ENCODE results near the gene UGT3A2.

UGT3A2 gene

GRCh38 chr5:36006163-36006562 is 60.5 kb downstream of the UGT3A2 start:
- H3K4me1 ChIP-seq (ENCODE audit: insufficient read depth, low read length), result no peaks in the 10 kb centered on the region

GRCh38 chr5:36001032-36001431 is 65.7 kb downstream of the UGT3A2 start:
- WGBS, result 95% methylated on average over 2 of the region's 3 CpGs
- no peaks in the 10 kb centered on the region for H3K27me3 ChIP-seq (ENCODE audit: insufficient read depth, low read length)

More at GRCh38 chr5:36006163-36006562, 60.5 kb downstream of the UGT3A2 start:
- Histone ChIP-seq H3K27me3 (ENCODE audit: insufficient read depth, low read length) (no peaks in the 10 kb centered on the region), H3K36me3 (ENCODE audit: insufficient read depth, low read length) (no peaks in the 10 kb centered on the region), H3K9ac (ENCODE audit: low read depth, low read length) (no peak overlapping the region), H3K4me3 (ENCODE audit: low read length) (no peak overlapping the region), H3K27ac (ENCODE audit: low read depth, low read length) (no peak overlapping the region), H3K9me3 (ENCODE audit: insufficient read depth, low read depth, low read length) (peaks cover 27% of the 10 kb centered on the region)
- WGBS, result 79% methylated on average over 1 of the region's 1 CpG

GRCh38 chr5:35999547-35999946 is 67.1 kb downstream of the UGT3A2 start:
- H3K27ac ChIP-seq (ENCODE audit: low read depth, low read length), result no peak overlapping the region
- H3K36me3 ChIP-seq (ENCODE audit: insufficient read depth, low read length), result no peaks in the 10 kb centered on the region
- H3K27me3 ChIP-seq (ENCODE audit: insufficient read depth, low read length), result no peaks in the 10 kb centered on the region
- 82% methylated on average over 1 of the region's 1 CpG for WGBS
- H3K4me1 ChIP-seq (ENCODE audit: insufficient read depth, low read length), result no peaks in the 10 kb centered on the region
- no peak overlapping the region for H3K4me3 ChIP-seq (ENCODE audit: low read length)
- no peak overlapping the region for H3K9ac ChIP-seq (ENCODE audit: low read depth, low read length)
- no peaks in the 10 kb centered on the region for H3K9me3 ChIP-seq (ENCODE audit: insufficient read depth, low read depth, low read length)

More at GRCh38 chr5:36001032-36001431, 65.7 kb downstream of the UGT3A2 start:
- H3K4me1 ChIP-seq (ENCODE audit: insufficient read depth, low read length), result no peaks in the 10 kb centered on the region
- no peaks in the 10 kb centered on the region for H3K36me3 ChIP-seq (ENCODE audit: insufficient read depth, low read length)
- no peak overlapping the region for H3K27ac ChIP-seq (ENCODE audit: low read depth, low read length)
- no peaks in the 10 kb centered on the region for H3K9me3 ChIP-seq (ENCODE audit: insufficient read depth, low read depth, low read length)
- no peak overlapping the region for H3K9ac ChIP-seq (ENCODE audit: low read depth, low read length)
- no peak overlapping the region for H3K4me3 ChIP-seq (ENCODE audit: low read length)

GRCh38 chr5:35996076-35996475 is 70.6 kb downstream of the UGT3A2 start:
- H3K27ac ChIP-seq (ENCODE audit: low read depth, low read length), result no peak overlapping the region
- no peaks in the 10 kb centered on the region for H3K9me3 ChIP-seq (ENCODE audit: insufficient read depth, low read depth, low read length)
- no peaks in the 10 kb centered on the region for H3K36me3 ChIP-seq (ENCODE audit: insufficient read depth, low read length)
- no peak overlapping the region for H3K9ac ChIP-seq (ENCODE audit: low read depth, low read length)
- H3K4me3 ChIP-seq (ENCODE audit: low read length), result no peak overlapping the region
- no peaks in the 10 kb centered on the region for H3K4me1 ChIP-seq (ENCODE audit: insufficient read depth, low read length)
- 99% methylated on average over 4 of the region's 4 CpGs for WGBS
- H3K27me3 ChIP-seq (ENCODE audit: insufficient read depth, low read length), result no peaks in the 10 kb centered on the region

- H3K4me3 ChIP-seq (ENCODE audit: low read length), result peak within 1 kb of the TSS; percentile 60
- peaks cover 26% of the 10 kb centered on the region for H3K27me3 ChIP-seq (ENCODE audit: insufficient read depth, low read length)
- H3K4me1 ChIP-seq (ENCODE audit: insufficient read depth, low read length), result no peaks in the 10 kb centered on the region
- no peak within 1 kb of the TSS for H3K27ac ChIP-seq (ENCODE audit: low read depth, low read length)
- no peaks in the 10 kb centered on the region for H3K9me3 ChIP-seq (ENCODE audit: insufficient read depth, low read depth, low read length)
- H3K9ac ChIP-seq (ENCODE audit: low read depth, low read length), result peak within 1 kb of the TSS; percentile 39; the same call in 1 of the 2 replicates
- 4% methylated on average over 24 of the region's 25 CpGs for WGBS
- no peaks in the 10 kb centered on the region for H3K36me3 ChIP-seq (ENCODE audit: insufficient read depth, low read length)
These were observed 75.6 kb downstream of the UGT3A2 start, which contains the start of gene UGT3A1 for GRCh38 chr5:35990941-35991611. TSS of gene UGT3A1 (minus strand) at chr5:35991390. CDS start at chr5:35991240, 150 bp downstream.

GRCh38 chr5:35990520-35990919 is 76.2 kb downstream of the UGT3A2 start:
- Histone ChIP-seq H3K27ac (ENCODE audit: low read depth, low read length) (no peak overlapping the region), H3K4me1 (ENCODE audit: insufficient read depth, low read length) (no peaks in the 10 kb centered on the region), H3K36me3 (ENCODE audit: insufficient read depth, low read length) (no peaks in the 10 kb centered on the region), H3K9ac (ENCODE audit: low read depth, low read length) (peak overlapping the region; percentile 39; the same call in 1 of the 2 replicates), H3K4me3 (ENCODE audit: low read length) (peak overlapping the region; percentile 60), H3K9me3 (ENCODE audit: insufficient read depth, low read depth, low read length) (no peaks in the 10 kb centered on the region), H3K27me3 (ENCODE audit: insufficient read depth, low read length) (peaks cover 26% of the 10 kb centered on the region)
- 26% methylated on average over 12 of the region's 12 CpGs for WGBS

GRCh38 chr5:35988529-35988928 is 78.2 kb downstream of the UGT3A2 start:
- H3K36me3 ChIP-seq (ENCODE audit: insufficient read depth, low read length), result no peaks in the 10 kb centered on the region
- H3K4me1 ChIP-seq (ENCODE audit: insufficient read depth, low read length), result no peaks in the 10 kb centered on the region
- no peak overlapping the region for H3K9ac ChIP-seq (ENCODE audit: low read depth, low read length)
- H3K27ac ChIP-seq (ENCODE audit: low read depth, low read length), result no peak overlapping the region
- peaks cover 26% of the 10 kb centered on the region for H3K27me3 ChIP-seq (ENCODE audit: insufficient read depth, low read length)
- 85% methylated on average over 4 of the region's 4 CpGs for WGBS
- 0 out of 2 replicates have a peak, but pooled peaks cover 4% of the 10 kb centered on the region for H3K9me3 ChIP-seq (ENCODE audit: insufficient read depth, low read depth, low read length)
- no peak overlapping the region for H3K4me3 ChIP-seq (ENCODE audit: low read length)

GRCh38 chr5:35987776-35988175 is 78.9 kb downstream of the UGT3A2 start:
- WGBS, result 60% methylated on average over 1 of the region's 3 CpGs
- H3K36me3 ChIP-seq (ENCODE audit: insufficient read depth, low read length), result no peaks in the 10 kb centered on the region
- H3K9me3 ChIP-seq (ENCODE audit: insufficient read depth, low read depth, low read length), result peaks cover 7% of the 10 kb centered on the region
- H3K9ac ChIP-seq (ENCODE audit: low read depth, low read length), result no peak overlapping the region
- no peak overlapping the region for H3K27ac ChIP-seq (ENCODE audit: low read depth, low read length)
- no peaks in the 10 kb centered on the region for H3K4me1 ChIP-seq (ENCODE audit: insufficient read depth, low read length)
- H3K4me3 ChIP-seq (ENCODE audit: low read length), result no peak overlapping the region
- H3K27me3 ChIP-seq (ENCODE audit: insufficient read depth, low read length), result peaks cover 26% of the 10 kb centered on the region

All from HUES64 (cell line).